Fibroblast of skin of back (primary cell): Measurements from ENCODE around the gene PCGF2. TPM values are rescaled to one million over a fixed set of nuclear protein-coding genes. Genes with fewer than 3 reads are reported as not detected.
A peak's percentile ranks its signal among the peaks of the same experiment; 100 is the strongest.
"Not testable (repeated sequence)": the region's sequence is repeated elsewhere in the genome, so short reads cannot be mapped to it uniquely, and the experiment has no call there.

Source experiments
- DNase-seq: peaks from one replicate; pipeline ENCODE4 v3.0.0-alpha.2; 2013
- polyA plus RNA-seq, 2 experiments: library from polyadenylated mRNA; unstranded; fragments of 120-200 nt; gene quantifications; one replicate each; pipeline ENCODE4 v1.2.1, GENCODE V29; 2013; ENCODE audit not compliant: insufficient read length in 2 of 2

The PCGF2 gene
- polyA plus RNA-seq (2013, experiment 1 of 2; ENCODE audit: insufficient read length): 65.8 TPM
- polyA plus RNA-seq (2013, experiment 2 of 2; ENCODE audit: insufficient read length): 72.8 TPM

- peak; percentile 94 for DNase-seq
These were observed at the start of gene PCGF2 for GRCh38 chr17:38748149-38748891. Gene PCGF2, minus strand, starts transcription at chr17:38748336. Its CDS starts 7,934 bp downstream, at chr17:38740402.

GRCh38 chr17:38797828-38798227 lies 49.7 kb upstream of the PCGF2 start:
- no peak for DNase-seq

- no peak for DNase-seq
These were observed 49.0 kb upstream of the PCGF2 start for GRCh38 chr17:38797158-38797490.

GRCh38 chr17:38796451-38797157 lies 48.5 kb upstream of the PCGF2 start:
- DNase-seq: no peak

- no peak for DNase-seq
These were observed 46.1 kb upstream of the PCGF2 start for GRCh38 chr17:38794221-38794620.

GRCh38 chr17:38791162-38791561 lies 43.0 kb upstream of the PCGF2 start:
- DNase-seq: no peak

GRCh38 chr17:38790148-38790707 lies 42.1 kb upstream of the PCGF2 start:
- peak; percentile 41 for DNase-seq

GRCh38 chr17:38789185-38789584 lies 41.0 kb upstream of the PCGF2 start:
- no peak for DNase-seq

- DNase-seq: not testable (repeated sequence)
These were observed 39.9 kb upstream of the PCGF2 start for GRCh38 chr17:38787999-38788398.

- no peak for DNase-seq
These were observed 38.2 kb upstream of the PCGF2 start for GRCh38 chr17:38786372-38786771.

- DNase-seq: no peak
These were observed 35.1 kb upstream of the PCGF2 start for GRCh38 chr17:38783227-38783626.

GRCh38 chr17:38779965-38780752 lies 32.0 kb upstream of the PCGF2 start:
- no peak for DNase-seq

- DNase-seq: no peak
These were observed 29.6 kb upstream of the PCGF2 start for GRCh38 chr17:38777641-38778250.

GRCh38 chr17:38773258-38773657 lies 25.1 kb upstream of the PCGF2 start:
- no peak for DNase-seq

- no peak for DNase-seq
These were observed 20.3 kb upstream of the PCGF2 start for GRCh38 chr17:38768417-38768816.

- DNase-seq: no peak
These were observed 18.2 kb upstream of the PCGF2 start for GRCh38 chr17:38766341-38766740.

- DNase-seq: no peak
These were observed 14.1 kb upstream of the PCGF2 start for GRCh38 chr17:38762231-38762630.

- DNase-seq: peak; percentile 39
These were observed 13.5 kb upstream of the PCGF2 start for GRCh38 chr17:38761612-38762011.

GRCh38 chr17:38753071-38753506 lies 5.0 kb upstream of the PCGF2 start:
- no peak for DNase-seq

GRCh38 chr17:38752308-38753070 lies 4.4 kb upstream of the PCGF2 start, which contains the start of gene PSMB3:
Gene PSMB3, plus strand, starts transcription at chr17:38752741. Its CDS starts 86 bp downstream, at chr17:38752827.
- DNase-seq: peak; percentile 100

- DNase-seq: peak; percentile 86
These were observed 3.7 kb upstream of the PCGF2 start for GRCh38 chr17:38751808-38752307.
